Measurements from ENCODE around the gene EHBP1. TPM values are rescaled to one million over a fixed set of nuclear protein-coding genes. Genes with fewer than 3 reads are reported as not detected.

EHBP1 gene
- total RNA-seq, 1 experiment from 2014 or later = 14.3 TPM

DNA sequence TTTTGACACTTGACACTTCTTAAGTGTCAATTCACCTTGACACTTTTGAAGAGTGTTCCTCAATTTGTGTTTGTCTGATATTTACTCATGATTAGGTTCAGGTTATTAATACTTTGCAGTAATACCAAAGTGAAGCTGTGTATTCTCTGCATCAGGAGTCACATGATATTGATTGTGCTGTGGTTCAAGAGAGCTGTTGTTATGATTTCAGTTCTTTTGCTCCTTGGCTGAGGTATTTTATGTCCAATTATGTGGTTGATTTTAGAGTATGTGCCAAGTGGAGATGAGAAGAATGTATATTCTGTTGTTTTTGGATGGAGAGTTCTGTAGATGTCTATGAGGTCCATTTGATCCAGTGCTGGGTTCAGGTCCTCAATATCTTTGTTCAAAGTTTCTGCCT, 17.2 kb downstream of the EHBP1 start:
- no peak overlapping the region for H3K4me3 ChIP-seq

GRCh38 chr2:62723253-62723652, 17.7 kb downstream of the EHBP1 start:
- Histone ChIP-seq H3K27me3 (no peaks in the 10 kb centered on the region), H3K4me3 (no peak overlapping the region), H3K36me3 (peaks cover 30% of the 10 kb centered on the region), H3K9me3 (peaks cover 16% of the 10 kb centered on the region)
- no peak for DNase-seq

More for the DNA sequence above, 17.2 kb downstream of the EHBP1 start:
- Histone ChIP-seq H3K36me3 (peaks cover 30% of the 10 kb centered on the region), H3K9me3 (peaks cover 16% of the 10 kb centered on the region), H3K27me3 (no peaks in the 10 kb centered on the region)
- DNase-seq = no peak

DNA sequence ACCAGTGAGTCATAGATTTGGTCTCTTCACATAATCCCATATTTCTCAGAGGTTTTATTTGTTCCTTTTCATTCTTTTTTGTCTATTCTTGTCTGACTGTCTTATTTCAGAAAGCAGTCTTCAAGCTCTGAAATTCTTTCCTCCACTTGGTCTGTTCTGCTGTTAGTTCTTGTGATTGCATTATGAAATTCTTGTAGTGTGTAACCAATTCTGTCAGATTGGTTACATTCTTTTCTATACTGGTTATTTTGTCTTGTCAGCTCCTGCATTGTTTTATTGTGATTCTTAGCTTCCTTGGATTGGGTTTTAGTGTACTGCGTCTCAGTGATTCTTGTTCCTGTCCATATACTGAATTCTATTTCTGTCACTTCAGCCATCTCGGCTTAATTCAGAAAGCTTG, 18.6 kb downstream of the EHBP1 start:
- no peak overlapping the region for H3K4me3 ChIP-seq
- peaks cover 16% of the 10 kb centered on the region for H3K9me3 ChIP-seq
- DNase-seq = no peak
- H3K27me3 ChIP-seq = no peaks in the 10 kb centered on the region
- peaks cover 30% of the 10 kb centered on the region for H3K36me3 ChIP-seq

GRCh38 chr2:62724886-62725711, 19.6 kb downstream of the EHBP1 start:
- Histone ChIP-seq H3K27me3 (no peaks in the 10 kb centered on the region), H3K36me3 (peaks cover 31% of the 10 kb centered on the region), H3K4me3 (no peak overlapping the region), H3K9me3 (peaks cover 18% of the 10 kb centered on the region)
- peak; percentile 25 for DNase-seq

- DNase-seq = no peak
- Histone ChIP-seq H3K9me3 (peaks cover 18% of the 10 kb centered on the region), H3K27me3 (no peaks in the 10 kb centered on the region), H3K36me3 (peaks cover 29% of the 10 kb centered on the region), H3K4me3 (no peak overlapping the region)
These were observed 20.2 kb downstream of the EHBP1 start for GRCh38 chr2:62725712-62726055.

DNA sequence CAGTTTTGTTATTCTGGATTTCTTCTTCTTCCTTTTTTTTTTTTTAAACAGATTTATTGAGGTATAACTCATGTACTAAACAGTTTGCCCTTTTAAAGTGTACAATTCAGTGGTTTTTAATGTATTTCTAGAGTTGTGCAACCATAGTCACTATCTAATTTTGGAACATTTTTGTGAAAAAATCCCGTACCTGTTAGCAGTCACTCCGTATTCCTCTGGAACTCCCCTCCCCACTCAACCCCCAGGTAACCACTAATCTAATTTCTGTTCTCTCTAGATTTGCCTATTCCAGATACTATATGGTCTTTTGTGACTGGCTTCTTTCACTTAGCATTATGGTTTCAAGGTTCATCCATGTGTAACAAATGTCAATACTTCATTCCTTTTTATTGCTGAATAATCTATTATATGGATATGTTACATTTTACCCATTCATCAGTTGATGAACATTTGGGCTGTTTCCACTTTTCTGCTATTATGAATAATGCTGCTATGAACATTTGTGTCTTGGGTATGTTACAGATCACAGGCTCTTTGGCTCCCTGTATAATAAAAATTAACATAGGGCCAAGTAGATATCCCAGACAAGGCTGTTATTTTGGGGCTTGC, 21.9 kb downstream of the EHBP1 start:
- H3K4me3 ChIP-seq = no peak overlapping the region
- peaks cover 24% of the 10 kb centered on the region for H3K9me3 ChIP-seq
- no peaks in the 10 kb centered on the region for H3K27me3 ChIP-seq
- peaks cover 18% of the 10 kb centered on the region for H3K36me3 ChIP-seq
- no peak for DNase-seq

- Histone ChIP-seq H3K4me3 (no peak overlapping the region), H3K27me3 (no peaks in the 10 kb centered on the region), H3K9me3 (peaks cover 17% of the 10 kb centered on the region), H3K36me3 (peaks cover 11% of the 10 kb centered on the region)
- no peak for DNase-seq
These were observed 22.5 kb downstream of the EHBP1 start for GRCh38 chr2:62727876-62728566.

DNA sequence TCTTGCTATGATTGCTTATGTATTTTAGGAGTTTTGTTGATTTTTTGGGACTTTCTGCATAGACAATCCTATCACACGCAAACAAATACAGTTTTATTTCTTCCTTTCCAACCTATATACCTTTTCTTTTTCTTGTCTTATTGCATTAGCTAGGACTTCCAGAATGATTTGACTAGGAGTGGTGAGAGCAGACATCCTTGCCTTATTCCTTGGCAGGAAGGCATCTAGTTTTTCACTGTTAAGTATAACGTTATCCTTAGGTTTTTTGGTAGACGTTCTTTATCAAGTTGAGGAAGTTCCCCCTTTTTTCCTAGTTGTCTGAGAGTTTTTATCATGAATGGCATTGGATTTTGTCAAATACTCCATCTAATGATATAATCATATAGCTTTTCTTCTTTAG, 25.8 kb downstream of the EHBP1 start:
- DNase-seq = no peak
- H3K36me3 ChIP-seq = peaks cover 4% of the 10 kb centered on the region

DNA sequence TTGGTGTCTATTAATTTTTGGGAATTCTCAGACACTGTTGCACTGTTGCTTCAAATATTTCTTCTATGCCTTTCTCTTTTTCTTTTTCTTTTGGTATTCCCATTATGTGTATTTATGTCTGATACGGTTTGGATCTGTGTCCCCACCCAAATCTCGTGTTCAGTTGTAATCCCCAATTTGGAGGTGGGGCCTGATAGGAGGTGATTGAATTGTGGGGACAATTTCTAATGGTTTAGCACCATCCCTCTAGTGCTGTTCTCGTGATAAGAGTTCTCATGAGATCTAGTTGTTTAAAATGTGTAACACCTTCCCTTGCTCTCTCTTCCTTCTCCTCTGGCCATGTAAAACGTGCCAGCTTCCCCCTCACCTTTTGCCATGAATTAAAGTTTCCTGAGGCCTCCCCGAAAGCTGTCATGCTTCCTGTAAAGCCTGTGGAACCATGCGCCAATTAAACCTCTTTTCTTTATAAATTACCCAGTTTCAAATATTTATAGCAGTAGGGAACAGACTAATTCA, 26.8 kb downstream of the EHBP1 start:
- no peak for DNase-seq
- H3K36me3 ChIP-seq = peaks cover 4% of the 10 kb centered on the region
- peaks cover 9% of the 10 kb centered on the region for H3K9me3 ChIP-seq
- no peaks in the 10 kb centered on the region for H3K27me3 ChIP-seq
- H3K4me3 ChIP-seq = no peak overlapping the region

More for the DNA sequence above, 25.8 kb downstream of the EHBP1 start:
- Histone ChIP-seq H3K27me3 (no peaks in the 10 kb centered on the region), H3K9me3 (peaks cover 9% of the 10 kb centered on the region), H3K4me3 (no peak overlapping the region)

DNA sequence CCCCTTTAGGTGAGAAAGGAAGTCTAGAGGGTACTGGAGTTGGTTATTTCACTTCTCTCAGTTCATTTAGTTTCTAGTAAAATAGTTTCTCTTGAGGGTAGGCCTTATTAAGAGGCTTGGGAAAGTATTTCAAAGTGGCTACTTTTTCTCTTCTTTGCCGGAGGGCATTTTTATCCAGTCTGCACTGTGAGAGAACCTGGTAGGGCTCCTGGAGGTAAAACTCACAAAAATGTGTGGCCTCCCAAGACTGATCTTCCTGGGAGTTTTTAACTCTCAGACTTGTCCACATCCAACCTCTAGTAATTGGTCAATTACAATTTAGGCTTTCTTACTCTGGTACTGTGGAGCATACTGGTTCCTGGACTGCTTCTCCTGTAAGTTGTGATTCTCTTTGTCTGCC, 28.0 kb downstream of the EHBP1 start:
- H3K9me3 ChIP-seq = peaks cover 9% of the 10 kb centered on the region
- no peaks in the 10 kb centered on the region for H3K27me3 ChIP-seq
- H3K4me3 ChIP-seq = no peak overlapping the region
- H3K36me3 ChIP-seq = peaks cover 4% of the 10 kb centered on the region
- DNase-seq = no peak

DNA sequence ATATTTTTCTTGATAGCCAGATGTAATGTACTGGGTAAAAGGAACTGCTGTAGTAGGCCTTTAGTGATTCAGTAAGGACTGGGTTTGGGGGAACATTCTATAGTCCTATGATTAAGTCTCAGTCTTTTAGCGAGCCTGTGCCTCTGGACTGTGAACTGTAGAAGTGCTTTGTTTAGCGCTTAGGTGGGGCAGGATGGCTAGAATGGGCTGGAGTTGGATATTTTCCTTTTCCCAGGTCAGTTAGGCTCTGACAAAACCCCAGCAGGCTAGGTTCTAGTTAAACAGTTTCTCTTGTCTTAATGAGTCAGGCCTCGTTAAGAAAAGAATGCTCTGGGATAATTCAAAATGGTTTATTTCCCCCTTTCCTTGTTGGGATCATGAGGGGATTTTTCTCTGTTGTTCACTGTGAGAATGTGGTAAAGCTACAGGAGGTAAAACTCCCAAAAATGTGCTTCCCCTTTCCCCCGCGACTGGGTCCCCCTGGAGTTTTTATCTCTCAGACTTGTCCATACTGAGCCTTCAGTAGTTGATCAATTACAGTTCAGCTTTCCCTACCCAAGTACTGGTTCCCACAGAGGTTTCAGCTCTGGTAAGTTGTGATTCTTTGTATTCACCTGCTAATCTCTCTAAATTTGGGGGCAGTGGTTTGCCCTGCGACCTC, 31.5 kb downstream of the EHBP1 start:
- no peaks in the 10 kb centered on the region; the same call in 1 of the 2 replicates for H3K9me3 ChIP-seq
- H3K36me3 ChIP-seq = no peaks in the 10 kb centered on the region; the same call in 1 of the 2 replicates
- no peaks in the 10 kb centered on the region for H3K27me3 ChIP-seq
- no peak overlapping the region for H3K4me3 ChIP-seq
- no peak for DNase-seq

DNA sequence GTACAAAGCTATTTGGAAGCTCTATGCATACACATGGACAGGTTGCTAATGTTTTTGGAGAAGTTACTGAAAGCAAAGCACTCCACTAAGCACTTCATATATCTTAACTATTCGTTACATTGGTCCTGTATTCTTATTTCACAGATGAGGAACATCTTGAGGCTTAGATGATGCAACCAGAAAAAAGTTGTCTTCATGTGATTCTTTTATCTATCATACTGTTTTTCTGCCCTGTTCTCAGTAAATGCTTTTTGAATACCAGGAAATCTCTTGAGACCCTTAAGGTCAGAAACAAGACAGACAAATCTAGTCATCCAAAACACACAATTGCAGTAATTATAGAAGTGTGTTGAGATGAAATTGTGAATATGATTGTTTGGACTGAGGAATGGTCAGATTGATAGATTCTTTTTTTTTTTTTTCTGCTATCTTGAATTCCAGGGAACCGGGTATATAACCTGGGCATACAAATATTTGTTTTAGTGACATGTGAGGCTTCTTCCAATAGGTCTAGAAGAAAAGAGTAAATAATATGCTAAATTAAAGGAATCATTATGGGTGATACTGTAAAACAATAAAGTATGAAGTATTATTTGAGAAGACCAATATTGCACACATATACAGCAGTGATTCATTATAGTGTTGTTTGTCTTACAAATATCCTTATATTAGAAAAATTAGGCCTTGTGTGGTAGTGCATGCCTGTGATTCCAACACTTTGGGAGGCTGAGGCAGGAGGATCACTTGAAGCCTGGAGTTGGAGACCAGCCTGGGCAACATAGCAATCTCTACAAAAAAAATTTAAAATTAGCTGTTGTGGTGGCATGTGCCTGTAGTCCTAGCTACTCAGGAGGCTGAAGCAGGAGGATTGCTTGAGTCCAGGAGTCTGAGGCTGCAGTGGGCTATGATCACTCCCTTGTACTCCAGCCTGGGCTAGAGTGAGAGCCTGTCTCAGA, 33.7 kb downstream of the EHBP1 start:
- H3K9me3 ChIP-seq = no peaks in the 10 kb centered on the region
- no peak overlapping the region for H3K4me3 ChIP-seq
- DNase-seq = no peak
- no peaks in the 10 kb centered on the region for H3K27me3 ChIP-seq
- H3K36me3 ChIP-seq = no peaks in the 10 kb centered on the region; the same call in 1 of the 2 replicates

DNA sequence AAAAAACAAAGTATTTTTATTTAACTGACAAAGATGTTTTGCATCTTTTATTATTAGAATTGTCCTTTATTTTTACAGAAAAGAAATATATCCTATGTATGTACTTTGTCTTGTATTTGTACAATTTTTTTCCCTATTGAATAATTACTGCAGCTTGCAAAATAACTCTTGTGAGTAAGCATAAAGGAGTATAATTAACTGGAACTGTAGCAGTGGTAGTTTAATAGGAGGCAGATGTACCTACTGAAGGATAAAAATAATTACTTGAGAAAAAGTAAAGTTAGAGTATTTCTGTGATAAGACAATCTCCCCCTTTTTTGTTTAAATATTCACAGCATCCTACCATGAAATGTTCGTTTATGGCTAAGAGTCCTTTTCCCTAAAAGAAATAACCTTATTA, 34.7 kb downstream of the EHBP1 start:
- Histone ChIP-seq H3K9me3 (no peaks in the 10 kb centered on the region), H3K27me3 (no peaks in the 10 kb centered on the region), H3K36me3 (no peaks in the 10 kb centered on the region; the same call in 1 of the 2 replicates), H3K4me3 (no peak overlapping the region)
- DNase-seq = no peak

DNA sequence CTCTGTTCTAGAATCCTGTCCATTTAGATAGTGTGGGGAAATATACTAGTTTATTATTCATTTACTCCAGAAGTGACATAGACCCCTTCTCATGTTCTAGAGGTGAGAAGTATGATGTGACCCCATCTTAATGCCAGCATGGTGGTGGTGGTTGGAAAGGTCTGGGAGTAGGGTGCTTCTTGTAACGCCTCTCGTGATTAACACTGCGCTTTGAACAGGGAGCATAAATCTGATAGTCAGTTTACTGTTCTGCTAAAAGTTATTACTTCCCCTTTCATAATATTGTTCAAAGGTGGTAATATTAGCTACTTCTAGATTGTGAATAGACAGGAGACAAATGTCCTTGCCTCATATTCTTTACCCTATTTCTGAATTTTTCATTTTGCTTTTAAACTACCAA, 35.6 kb downstream of the EHBP1 start:
- H3K27me3 ChIP-seq = no peaks in the 10 kb centered on the region
- no peaks in the 10 kb centered on the region; the same call in 1 of the 2 replicates for H3K36me3 ChIP-seq
- no peaks in the 10 kb centered on the region for H3K9me3 ChIP-seq
- DNase-seq = no peak
- H3K4me3 ChIP-seq = no peak overlapping the region

DNA sequence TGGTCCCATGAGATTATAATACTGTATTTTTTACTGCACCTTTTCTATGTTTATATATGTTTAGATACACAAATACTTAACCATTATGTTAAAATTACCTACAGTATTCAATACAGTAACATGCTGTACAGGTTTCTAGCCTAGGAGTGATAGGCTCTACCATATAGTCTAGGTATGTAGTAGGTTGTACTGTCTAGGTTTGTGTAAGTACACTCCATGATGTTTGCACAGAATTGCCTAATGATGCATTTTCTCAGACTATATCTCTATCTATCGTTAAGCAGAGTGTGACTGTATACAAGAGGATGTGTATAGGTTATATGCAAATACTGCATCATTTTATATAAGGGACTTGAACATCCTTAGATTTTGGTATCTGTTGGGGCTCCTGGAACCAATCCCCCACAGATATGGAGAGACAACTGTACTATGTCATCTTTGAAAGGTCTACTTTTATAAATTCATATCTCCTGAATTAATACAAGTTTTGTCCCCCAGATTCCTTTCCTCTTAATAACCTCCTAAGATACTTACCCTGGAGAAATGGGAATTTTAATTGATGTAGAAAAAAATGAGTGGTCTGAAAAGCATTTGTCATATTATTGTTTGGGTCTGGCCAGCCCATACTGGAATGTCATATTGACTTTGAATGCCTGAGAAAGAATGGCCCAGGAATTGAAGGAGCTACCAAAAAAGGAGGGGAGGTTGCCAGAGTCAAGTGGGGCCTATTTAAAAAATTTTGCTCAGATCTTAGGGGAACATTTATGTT, 36.6 kb downstream of the EHBP1 start:
- Histone ChIP-seq H3K36me3 (no peaks in the 10 kb centered on the region; the same call in 1 of the 2 replicates), H3K4me3 (no peak overlapping the region), H3K27me3 (no peaks in the 10 kb centered on the region), H3K9me3 (no peaks in the 10 kb centered on the region)
- DNase-seq = no peak
